Stimulated activated effector memory CD8-positive, alpha-beta T cell treated with anti-CD3 and anti-CD28 coated beads, Interleukin-12 subunit alpha, Interleukin-12 subunit beta, amount 100 ng/mL, for 72 hours (primary cell): ENCODE data around the gene TRMU.

Experiments
- ATAC-seq: fragments of 150-1000 bp; cut with Tn5 transposase; 2 replicates; pipeline ENCODE4 v1.10.0; 2021
- DNase-seq, 2 donors: peaks; one replicate each; pipeline ENCODE4 v3.0.0; 2021 to 2022; ENCODE audit warnings: low spot score in 2 of 2
- H3K27ac Mint-ChIP-seq: one replicate; pipeline ENCODE4 v1.8.0; 2022; ENCODE audit warnings: mild to moderate bottlenecking, mixed read lengths
- H3K36me3 Mint-ChIP-seq: one replicate; pipeline ENCODE4 v1.8.0; 2022; ENCODE audit warnings: mild to moderate bottlenecking, mixed read lengths
- H3K4me1 Mint-ChIP-seq: one replicate; pipeline ENCODE4 v1.8.0; 2022; ENCODE audit warnings: mixed read lengths
- H3K4me3 Mint-ChIP-seq: one replicate; pipeline ENCODE4 v1.8.0; 2022; ENCODE audit warnings: mild to moderate bottlenecking, mixed read lengths
- H3K9me3 Mint-ChIP-seq: one replicate; pipeline ENCODE4 v1.8.0; 2022; ENCODE audit warnings: mixed read lengths

TRMU gene

DNA sequence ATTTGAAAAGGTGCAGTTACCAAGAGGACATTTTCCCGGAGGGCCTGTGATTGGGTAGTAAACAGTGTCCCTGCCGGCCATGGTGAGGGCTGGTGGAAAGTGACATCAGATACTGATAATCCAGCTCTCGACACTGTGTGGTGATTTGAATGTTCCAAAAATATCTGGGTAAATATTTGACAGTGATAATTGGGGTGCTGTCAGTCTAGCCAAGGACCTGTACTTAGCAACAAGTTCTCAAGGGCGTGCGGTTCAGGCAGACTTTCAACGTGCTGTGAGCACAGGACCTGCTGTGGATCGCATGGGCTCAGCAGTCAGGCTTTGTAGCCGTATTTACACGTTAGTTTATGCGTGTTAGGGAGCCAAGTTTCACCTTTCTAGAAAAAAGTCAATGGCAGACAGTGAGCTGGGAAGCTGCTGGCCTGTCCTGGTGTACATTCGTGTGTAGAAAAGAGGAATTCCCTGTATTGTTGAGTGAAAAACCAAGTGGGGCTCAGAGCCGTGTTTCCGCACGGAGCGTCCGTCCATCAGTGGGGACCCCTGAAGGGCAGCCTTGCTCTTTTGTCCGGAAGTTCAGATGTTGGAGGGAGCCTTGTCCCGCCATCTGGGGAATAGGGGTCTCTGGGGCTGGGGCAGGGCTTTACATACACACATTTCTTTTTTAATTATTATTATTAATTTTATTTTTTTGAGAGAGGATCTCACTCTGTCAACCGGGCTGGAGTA is 11.3 kb downstream of the TRMU start:
- ATAC-seq: no peak
- H3K36me3 Mint-ChIP-seq: peaks cover 100% of the 10 kb centered on the region
- H3K4me3 Mint-ChIP-seq: no peak overlapping the region
- peaks cover 13% of the 10 kb centered on the region for H3K4me1 Mint-ChIP-seq
- no peak for DNase-seq
- no peak overlapping the region for H3K27ac Mint-ChIP-seq
- H3K9me3 Mint-ChIP-seq: no peaks in the 10 kb centered on the region

DNA sequence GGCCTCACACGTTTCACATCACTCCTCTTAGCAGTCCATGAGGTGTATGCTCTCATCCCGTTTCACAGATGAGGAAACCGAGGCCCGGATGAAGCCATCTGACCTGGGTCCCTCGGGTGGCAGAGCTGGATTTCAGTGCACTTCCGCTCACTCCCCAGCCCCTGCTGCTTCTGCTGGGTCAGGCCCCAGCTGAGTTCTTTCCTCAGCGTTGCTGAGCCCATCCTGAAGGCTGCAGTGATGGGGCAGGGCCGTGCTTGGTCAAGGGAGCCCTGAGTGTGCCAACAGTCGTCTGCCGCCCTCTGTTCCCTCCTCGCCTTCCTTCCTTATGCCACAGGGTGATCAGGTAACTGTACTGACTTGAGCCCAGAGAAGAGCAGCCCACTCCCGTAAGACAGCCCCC is 12.1 kb downstream of the TRMU start:
- no peak overlapping the region for H3K4me3 Mint-ChIP-seq
- H3K27ac Mint-ChIP-seq: no peak overlapping the region
- H3K36me3 Mint-ChIP-seq: peaks cover 100% of the 10 kb centered on the region
- DNase-seq: no peak
- ATAC-seq: no peak
- no peaks in the 10 kb centered on the region for H3K9me3 Mint-ChIP-seq
- peaks cover 16% of the 10 kb centered on the region for H3K4me1 Mint-ChIP-seq

DNA sequence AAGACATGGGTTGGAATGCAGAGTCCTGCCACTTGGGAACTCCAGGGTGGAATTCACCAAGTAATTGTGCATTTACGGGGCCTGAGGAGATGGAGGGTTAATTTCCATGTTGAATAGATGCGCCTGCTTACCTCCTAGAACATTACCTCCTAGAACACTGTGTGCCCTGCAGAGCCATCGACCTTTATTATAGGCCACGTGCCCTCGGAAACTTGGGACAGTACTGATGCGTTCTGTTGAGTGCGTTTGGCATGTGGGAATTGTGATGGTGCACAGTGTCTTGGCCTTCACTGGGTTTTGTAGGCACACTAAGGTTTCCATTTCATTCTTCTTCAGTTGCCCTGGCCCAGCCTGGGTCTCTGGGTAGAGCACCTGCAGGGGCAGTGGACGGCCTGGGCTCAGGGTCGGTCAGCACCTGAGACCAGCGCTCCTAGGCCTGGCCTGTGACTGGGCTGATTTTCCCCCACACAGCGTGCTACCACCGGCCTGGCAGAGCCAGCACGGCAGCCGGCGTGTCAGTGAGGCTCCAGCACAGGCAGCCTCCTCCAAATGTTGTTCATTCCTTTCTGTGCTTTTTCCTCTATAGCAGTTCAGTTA is 12.7 kb downstream of the TRMU start:
- H3K4me1 Mint-ChIP-seq: peaks cover 19% of the 10 kb centered on the region
- no peak overlapping the region for H3K27ac Mint-ChIP-seq
- H3K9me3 Mint-ChIP-seq: no peaks in the 10 kb centered on the region
- H3K4me3 Mint-ChIP-seq: no peak overlapping the region
- ATAC-seq: no peak
- H3K36me3 Mint-ChIP-seq: peaks cover 98% of the 10 kb centered on the region
- DNase-seq: no peak

DNA sequence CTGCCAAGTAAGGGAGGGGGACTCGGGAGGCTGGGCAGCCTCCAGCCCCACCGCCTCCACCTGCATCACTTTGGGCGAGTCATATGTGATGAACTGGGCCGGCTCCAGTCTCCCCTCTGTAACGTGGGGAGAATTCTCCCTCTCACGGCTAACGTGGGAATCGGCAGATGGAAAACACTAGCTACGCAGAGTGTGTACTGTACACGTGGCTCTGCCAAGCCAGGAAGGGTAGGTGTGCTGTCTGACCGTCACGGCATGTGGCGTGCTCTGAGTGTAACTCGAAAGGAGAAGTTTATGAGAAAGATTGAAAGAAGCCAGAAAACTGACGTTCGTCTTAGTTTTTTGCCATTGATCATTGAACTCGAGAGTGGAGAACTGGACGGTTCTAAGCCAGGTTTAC is 13.7 kb downstream of the TRMU start:
- no peaks in the 10 kb centered on the region for H3K9me3 Mint-ChIP-seq
- H3K27ac Mint-ChIP-seq: no peak overlapping the region
- H3K4me1 Mint-ChIP-seq: peaks cover 16% of the 10 kb centered on the region
- no peak for ATAC-seq
- DNase-seq: no peak
- H3K36me3 Mint-ChIP-seq: peaks cover 88% of the 10 kb centered on the region
- no peak overlapping the region for H3K4me3 Mint-ChIP-seq

DNA sequence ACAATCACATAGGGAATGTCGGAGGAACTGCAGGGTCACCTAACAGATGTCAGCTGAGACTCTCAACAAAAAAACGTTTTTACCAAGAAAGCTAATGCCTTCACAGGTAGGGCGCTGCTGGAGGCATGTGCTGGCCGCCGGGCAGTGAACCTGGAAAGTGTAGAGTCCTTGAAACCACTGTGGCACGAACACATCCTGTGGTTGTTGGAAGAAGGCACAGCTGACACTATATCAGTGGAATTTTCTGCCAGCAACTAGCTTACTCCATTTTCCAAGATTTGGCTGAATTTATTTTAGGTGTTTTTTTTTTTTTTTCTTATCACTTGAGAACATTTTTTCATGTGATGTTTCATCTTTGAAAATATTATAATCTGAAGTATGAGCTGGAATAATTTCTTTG is 14.2 kb downstream of the TRMU start:
- no peak for DNase-seq
- Mint-ChIP-seq H3K4me3 (no peak overlapping the region), H3K27ac (no peak overlapping the region), H3K4me1 (peaks cover 12% of the 10 kb centered on the region), H3K9me3 (no peaks in the 10 kb centered on the region), H3K36me3 (peaks cover 87% of the 10 kb centered on the region)
- no peak for ATAC-seq

DNA sequence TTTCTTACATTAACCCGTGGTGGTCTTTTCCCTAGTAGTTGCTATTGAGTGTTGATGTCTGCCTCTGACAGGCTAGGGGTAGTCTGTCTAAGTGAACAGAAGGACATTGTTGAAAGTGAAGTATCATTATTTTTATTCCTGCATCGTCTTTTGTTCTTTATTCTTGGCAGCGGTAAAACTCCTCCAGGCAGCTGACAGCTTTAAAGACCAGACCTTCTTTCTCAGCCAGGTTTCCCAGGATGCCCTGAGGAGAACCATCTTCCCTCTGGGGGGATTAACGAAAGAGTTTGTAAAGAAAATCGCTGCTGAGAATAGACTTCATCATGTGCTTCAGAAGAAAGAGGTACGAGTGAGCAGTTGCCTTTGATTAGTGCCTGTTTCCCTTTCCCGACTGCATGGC is 14.6 kb downstream of the TRMU start:
- ATAC-seq: no peak
- H3K4me1 Mint-ChIP-seq: peaks cover 12% of the 10 kb centered on the region
- H3K9me3 Mint-ChIP-seq: no peaks in the 10 kb centered on the region
- no peak overlapping the region for H3K27ac Mint-ChIP-seq
- peaks cover 87% of the 10 kb centered on the region for H3K36me3 Mint-ChIP-seq
- DNase-seq: no peak
- H3K4me3 Mint-ChIP-seq: no peak overlapping the region

DNA sequence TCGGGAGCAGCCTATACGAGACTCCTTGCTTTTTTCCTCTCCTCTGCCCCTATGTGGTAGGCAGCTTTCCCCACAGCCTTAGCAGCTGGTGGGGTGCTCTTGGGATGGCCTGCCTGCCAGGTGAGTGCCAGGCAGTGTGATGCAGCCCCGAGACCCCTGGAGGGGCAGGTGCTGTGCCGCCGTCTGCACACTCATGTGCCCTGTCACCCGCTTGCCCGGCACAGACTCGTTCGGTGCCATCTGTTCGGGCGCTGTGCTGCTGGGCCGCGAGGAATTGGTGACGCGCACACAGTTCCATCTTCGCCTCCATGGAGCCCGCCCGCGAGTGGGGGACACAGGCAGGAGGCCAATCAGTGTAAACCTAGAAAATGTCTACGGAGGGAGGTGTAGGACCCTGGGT is 15.1 kb downstream of the TRMU start:
- H3K4me1 Mint-ChIP-seq: peaks cover 12% of the 10 kb centered on the region
- peaks cover 87% of the 10 kb centered on the region for H3K36me3 Mint-ChIP-seq
- no peak for ATAC-seq
- DNase-seq: no peak
- H3K9me3 Mint-ChIP-seq: no peaks in the 10 kb centered on the region
- H3K4me3 Mint-ChIP-seq: no peak overlapping the region
- H3K27ac Mint-ChIP-seq: no peak overlapping the region

DNA sequence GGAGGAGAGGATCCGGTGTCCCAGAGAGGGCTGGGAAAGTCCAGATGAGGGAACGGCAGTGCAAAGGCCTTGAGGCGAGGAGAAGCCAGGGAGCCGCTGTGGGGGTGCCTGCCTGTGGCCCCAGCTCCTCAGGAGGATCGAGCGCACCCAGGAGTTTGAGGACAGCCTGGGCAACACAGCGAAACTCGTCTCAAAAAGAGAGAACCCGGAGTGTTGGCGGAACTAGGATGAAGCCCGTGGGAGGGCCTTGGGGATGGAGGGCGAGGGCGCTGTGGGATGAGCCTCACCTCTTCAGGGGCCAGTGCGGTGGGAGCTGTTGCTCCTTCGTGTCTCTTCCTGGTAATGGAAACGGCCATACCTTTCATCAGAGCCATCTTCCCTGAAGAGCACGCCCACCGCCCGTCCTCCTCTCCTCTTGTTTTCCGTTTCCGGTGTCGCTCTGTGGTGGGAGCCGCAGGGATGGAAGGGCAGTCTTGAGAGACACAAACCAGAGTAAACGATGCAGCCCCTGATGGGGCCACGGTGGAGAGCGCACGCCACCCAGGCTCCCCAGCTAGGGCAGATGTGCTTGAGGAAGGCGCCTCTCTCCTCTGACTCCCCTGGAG is 15.7 kb downstream of the TRMU start:
- H3K36me3 Mint-ChIP-seq: peaks cover 86% of the 10 kb centered on the region
- peaks cover 12% of the 10 kb centered on the region for H3K4me1 Mint-ChIP-seq
- ATAC-seq (no peak), DNase-seq (no peak)
- no peak overlapping the region for H3K4me3 Mint-ChIP-seq
- no peaks in the 10 kb centered on the region for H3K9me3 Mint-ChIP-seq
- no peak overlapping the region for H3K27ac Mint-ChIP-seq

DNA sequence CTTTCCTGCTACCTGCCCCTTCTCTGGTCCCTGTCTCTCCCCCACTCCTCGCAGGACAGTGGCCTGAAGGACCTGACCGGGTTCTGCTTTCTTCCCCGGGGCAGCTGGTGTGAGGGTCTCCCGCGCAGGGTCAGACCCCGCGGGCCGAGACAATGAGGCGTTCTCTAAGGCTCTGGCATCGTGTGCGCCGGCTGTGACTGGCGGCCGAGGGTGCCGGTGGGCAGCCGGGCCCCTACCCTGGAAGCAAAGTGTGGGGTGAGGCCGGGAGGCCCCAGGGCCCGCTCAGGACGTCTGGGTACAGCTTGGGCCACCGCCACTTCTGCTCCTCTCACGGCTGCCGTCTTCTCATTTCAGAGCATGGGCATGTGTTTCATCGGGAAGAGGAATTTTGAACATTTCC is 16.3 kb downstream of the TRMU start:
- Mint-ChIP-seq H3K36me3 (peaks cover 81% of the 10 kb centered on the region), H3K4me1 (peaks cover 12% of the 10 kb centered on the region), H3K4me3 (no peak overlapping the region), H3K9me3 (no peaks in the 10 kb centered on the region), H3K27ac (no peak overlapping the region)
- DNase-seq: no peak
- ATAC-seq: no peak

DNA sequence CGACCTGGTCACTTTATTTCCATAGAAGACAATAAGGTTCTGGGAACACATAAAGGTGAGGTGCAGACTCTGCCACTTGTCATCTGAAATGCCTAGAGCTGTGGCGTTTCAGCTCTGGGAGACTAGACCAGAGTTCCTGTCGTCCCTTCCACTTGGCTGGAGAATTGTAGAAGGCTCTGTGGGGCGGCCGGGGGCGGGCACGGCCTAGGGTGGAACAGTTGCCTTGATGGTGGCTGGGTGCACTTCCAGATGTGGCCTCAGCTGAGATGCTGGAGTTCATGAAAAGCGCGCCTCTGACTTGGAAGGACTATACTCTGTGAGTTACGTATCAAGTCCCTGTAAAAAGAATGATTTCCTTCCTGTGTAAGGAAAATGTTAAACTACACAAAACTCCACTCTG is 16.8 kb downstream of the TRMU start:
- no peak overlapping the region for H3K4me3 Mint-ChIP-seq
- H3K27ac Mint-ChIP-seq: no peak overlapping the region
- no peaks in the 10 kb centered on the region for H3K9me3 Mint-ChIP-seq
- H3K36me3 Mint-ChIP-seq: peaks cover 76% of the 10 kb centered on the region
- ATAC-seq (no peak), DNase-seq (no peak)
- peaks cover 12% of the 10 kb centered on the region for H3K4me1 Mint-ChIP-seq

DNA sequence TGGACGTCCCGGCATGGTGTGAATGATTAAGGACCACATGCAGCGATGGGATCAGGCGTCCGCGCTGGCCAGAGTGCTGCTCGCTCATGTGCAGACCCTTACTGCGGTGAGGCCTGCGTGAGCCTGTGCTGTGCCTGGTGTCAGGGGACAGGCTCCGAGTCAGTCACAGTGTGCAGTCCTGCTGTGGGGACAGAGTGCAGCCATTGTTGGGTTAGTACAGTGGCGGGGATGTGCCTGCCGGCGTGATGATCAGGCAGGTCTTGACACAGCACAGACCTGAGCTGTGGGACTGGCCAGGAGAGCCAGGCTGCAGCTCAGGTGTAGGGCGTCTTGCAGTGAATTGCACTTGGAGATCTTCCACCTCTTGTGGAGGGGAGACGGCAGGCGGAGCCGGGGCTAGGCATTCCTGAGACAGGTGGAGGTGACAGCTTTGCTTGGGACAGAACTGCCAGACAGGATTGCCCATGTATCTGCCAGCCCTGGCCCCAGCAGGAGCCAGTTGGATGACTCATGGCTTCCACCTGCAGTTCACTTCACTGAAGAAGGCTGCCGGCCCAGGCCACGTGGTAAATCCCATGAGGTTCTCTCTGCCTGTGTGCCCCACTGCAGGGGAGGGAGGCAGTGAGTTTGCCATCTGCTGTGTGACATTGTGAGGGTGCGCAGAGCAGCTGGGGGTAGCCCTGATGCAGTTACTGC is 17.3 kb downstream of the TRMU start:
- ATAC-seq (no peak), DNase-seq (no peak)
- Mint-ChIP-seq H3K4me1 (peaks cover 12% of the 10 kb centered on the region), H3K36me3 (peaks cover 70% of the 10 kb centered on the region), H3K9me3 (no peaks in the 10 kb centered on the region), H3K27ac (no peak overlapping the region), H3K4me3 (no peak overlapping the region)

DNA sequence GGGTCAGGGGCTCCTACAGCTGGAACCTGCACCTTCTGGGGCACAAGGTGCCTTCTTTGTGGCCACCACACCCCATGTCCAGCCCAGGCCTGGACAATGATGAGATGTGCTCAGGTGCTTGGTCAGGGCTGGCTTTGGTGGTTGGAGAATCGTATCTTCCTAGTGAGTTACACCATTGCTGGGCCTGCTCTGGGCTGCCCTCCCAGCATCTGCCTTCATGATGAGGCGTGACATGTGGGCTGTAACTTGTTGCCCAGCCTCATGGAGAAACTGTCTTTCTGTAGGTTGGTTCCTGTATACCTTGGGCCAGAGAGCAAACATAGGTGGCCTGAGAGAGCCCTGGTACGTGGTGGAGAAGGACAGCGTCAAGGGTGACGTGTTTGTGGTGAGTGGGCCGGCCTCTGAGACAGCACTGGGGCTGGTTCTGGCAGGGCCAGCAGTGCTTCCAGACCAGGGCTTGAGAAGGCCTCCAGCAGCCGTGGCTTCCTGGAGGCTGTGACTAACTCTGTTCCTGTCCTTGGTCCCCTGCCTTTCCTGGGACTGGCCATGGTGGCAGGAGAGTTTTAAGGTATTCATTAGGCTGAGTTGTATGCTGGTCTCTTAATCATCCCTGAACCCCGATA is 18.1 kb downstream of the TRMU start:
- peak overlapping the region; percentile 52 for H3K27ac Mint-ChIP-seq
- H3K4me1 Mint-ChIP-seq: peaks cover 12% of the 10 kb centered on the region
- H3K9me3 Mint-ChIP-seq: no peaks in the 10 kb centered on the region
- DNase-seq: no peak
- no peak overlapping the region for H3K4me3 Mint-ChIP-seq
- no peak for ATAC-seq
- peaks cover 65% of the 10 kb centered on the region for H3K36me3 Mint-ChIP-seq

DNA sequence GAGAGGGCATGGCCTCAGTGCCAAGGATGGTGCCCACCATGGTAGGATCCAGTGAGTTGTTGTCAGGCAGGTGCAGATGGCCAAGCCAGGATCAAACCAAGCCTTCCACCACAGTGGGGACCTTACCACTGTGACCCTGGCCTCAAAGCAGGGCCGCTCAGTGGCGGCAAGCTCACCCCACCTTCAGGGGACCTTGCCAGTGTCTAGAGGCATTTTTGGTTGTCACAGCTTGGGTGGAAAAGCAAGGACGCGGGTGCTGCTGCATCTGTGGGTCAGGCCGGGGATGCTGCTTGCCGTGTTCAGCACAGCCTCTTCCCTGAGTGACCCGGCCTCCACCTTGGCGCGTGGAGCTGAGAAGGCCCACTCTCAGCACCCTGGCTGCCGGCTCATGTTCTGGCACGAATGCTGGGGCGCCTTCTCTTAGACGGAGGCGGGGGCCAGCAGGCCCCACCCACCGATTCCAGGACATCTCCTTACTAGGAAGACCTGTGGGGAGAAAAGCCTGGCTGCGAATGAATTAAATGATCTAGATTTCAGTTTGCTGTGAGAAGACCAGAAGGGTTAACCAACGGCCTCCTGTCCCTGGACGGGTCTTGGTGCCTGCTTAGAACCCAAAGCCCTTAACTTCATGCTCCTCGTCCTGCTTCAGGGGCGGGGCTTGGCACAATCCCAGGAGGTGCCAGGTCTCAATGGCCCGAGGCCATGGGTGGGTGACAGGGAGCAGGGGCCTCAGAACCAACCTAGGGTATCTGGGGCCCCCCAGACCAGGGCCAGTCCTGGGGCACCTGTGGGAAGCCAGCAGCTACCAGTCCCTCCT is 18.9 kb downstream of the TRMU start:
- Mint-ChIP-seq H3K9me3 (no peaks in the 10 kb centered on the region), H3K27ac (peak overlapping the region; percentile 52), H3K4me3 (no peak overlapping the region), H3K4me1 (peaks cover 12% of the 10 kb centered on the region), H3K36me3 (peaks cover 62% of the 10 kb centered on the region)
- DNase-seq: no peak
- no peak for ATAC-seq

DNA sequence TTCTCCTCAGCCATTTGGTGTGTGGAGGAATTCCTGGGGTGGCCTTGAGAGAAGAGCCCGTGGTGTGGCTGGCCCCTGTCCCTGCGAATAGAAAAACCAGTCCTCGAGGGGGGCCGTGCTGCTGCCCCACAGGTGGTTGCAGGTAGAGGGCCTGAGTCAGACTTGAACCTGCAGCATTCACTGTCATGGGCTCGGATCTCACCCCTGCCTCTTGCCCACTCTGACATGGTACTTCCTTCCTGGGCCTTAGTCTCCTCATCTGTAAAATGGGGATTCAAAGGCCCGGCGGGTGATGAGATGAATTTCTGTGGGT is 19.4 kb downstream of the TRMU start:
- Mint-ChIP-seq H3K9me3 (no peaks in the 10 kb centered on the region), H3K4me1 (peaks cover 12% of the 10 kb centered on the region), H3K27ac (no peak overlapping the region), H3K4me3 (no peak overlapping the region), H3K36me3 (peaks cover 56% of the 10 kb centered on the region)
- no peak for DNase-seq
- no peak for ATAC-seq
